Right lung (tissue), 5 donors: ENCODE results near the gene IFNA13. TPM values are rescaled to one million over a fixed set of nuclear protein-coding genes. Genes with fewer than 3 reads are reported as not detected.

Source experiments
- DNase-seq, 2 donors: peaks; one replicate each; pipeline ENCODE4 v3.0.0-alpha.2; 2013
- polyA plus RNA-seq, 5 donors: library from polyadenylated mRNA; unstranded; fragments of 120-200 nt; gene quantifications; one replicate each; pipeline versions ENCODE4 v1.2.1 to v1.2.3, GENCODE V29; 2013; ENCODE audit warnings: inconsistent platforms in 1 of 5, low replicate concordance in 1 of 5; ENCODE audit not compliant: insufficient read length in 5 of 5, insufficient read depth in 1 of 5

IFNA13 gene
- polyA plus RNA-seq, 5 donors = 0.13 to 0.28 TPM; not detected in 3

GRCh38 chr9:21357479-21358460, 10.1 kb downstream of the IFNA13 start:
- DNase-seq = no peak

GRCh38 chr9:21350787-21351186, 17.1 kb downstream of the IFNA13 start, which contains the start of gene IFNA6:
Gene IFNA6 (minus strand): TSS chr9:21350887. CDS start chr9:21350887, 0 bp downstream.
- DNase-seq = no peak

GRCh38 chr9:21348430-21348970, 19.4 kb downstream of the IFNA13 start:
- no peak for DNase-seq

- no peak for DNase-seq
These were observed 27.1 kb downstream of the IFNA13 start for GRCh38 chr9:21340735-21341134.

GRCh38 chr9:21336457-21336856, 31.4 kb downstream of the IFNA13 start:
- DNase-seq = no peak

GRCh38 chr9:21334701-21335632, 32.9 kb downstream of the IFNA13 start, which contains the start of gene KLHL9:
Gene KLHL9 (minus strand): TSS chr9:21335404. CDS start chr9:21334859, 545 bp downstream.
- DNase-seq = peak; percentile 92 to 95

GRCh38 chr9:21333226-21333625, 34.6 kb downstream of the IFNA13 start:
- no peak for DNase-seq

GRCh38 chr9:21331676-21332402, 36.0 kb downstream of the IFNA13 start:
- DNase-seq = no peak

GRCh38 chr9:21326526-21327139, 41.2 kb downstream of the IFNA13 start:
- peak in 1 of 2 donors; percentile 15 for DNase-seq

- DNase-seq = no peak
These were observed 43.8 kb downstream of the IFNA13 start for GRCh38 chr9:21324047-21324446.

- no peak for DNase-seq
These were observed 44.9 kb downstream of the IFNA13 start for GRCh38 chr9:21322911-21323461.

- DNase-seq = no peak
These were observed 47.4 kb downstream of the IFNA13 start for GRCh38 chr9:21320465-21320864.

- DNase-seq = peak; percentile 14 to 36
These were observed 49.6 kb downstream of the IFNA13 start for GRCh38 chr9:21317956-21318923.

Other genes with a start within 250 kb of the IFNA13 start
- not detected for gene IFNW1, start 226.2 kb downstream of the IFNA13 start, polyA plus RNA-seq
- gene IFNA21, start 201.4 kb downstream of the IFNA13 start, polyA plus RNA-seq = under 1 TPM in 1 of 5 donors, not detected in 4; 0.17 TPM
- not detected for gene IFNA4, start 180.5 kb downstream of the IFNA13 start, polyA plus RNA-seq
- not detected for gene IFNA7, start 165.9 kb downstream of the IFNA13 start, polyA plus RNA-seq
- gene IFNA10, start 160.9 kb downstream of the IFNA13 start, polyA plus RNA-seq = not detected
- not detected for gene IFNA16, start 150.7 kb downstream of the IFNA13 start, polyA plus RNA-seq
- not detected for gene IFNA17, start 139.8 kb downstream of the IFNA13 start, polyA plus RNA-seq
- gene IFNA14, start 128.1 kb downstream of the IFNA13 start, polyA plus RNA-seq = not detected
- under 1 TPM in 1 of 5 donors, not detected in 4; 0.16 TPM for gene IFNA5, start 62.7 kb downstream of the IFNA13 start, polyA plus RNA-seq
- 10 to 100 TPM; 33.0 to 51.0 (median 42.0) TPM for gene KLHL9, start 32.7 kb downstream of the IFNA13 start, polyA plus RNA-seq
- not detected for gene IFNA6, start 17.2 kb downstream of the IFNA13 start, polyA plus RNA-seq
- gene IFNA2, start 17.3 kb upstream of the IFNA13 start, polyA plus RNA-seq = not detected
- not detected for gene IFNA8, start 41.1 kb upstream of the IFNA13 start, polyA plus RNA-seq
- under 1 TPM in 1 of 5 donors, not detected in 4; 0.19 TPM for gene IFNA1, start 72.4 kb upstream of the IFNA13 start, polyA plus RNA-seq
- gene IFNE, start 114.3 kb upstream of the IFNA13 start, polyA plus RNA-seq = under 1 TPM; 0.13 to 0.55 (median 0.21) TPM